Thoracic aorta (tissue), 2 donors: ENCODE measurements around the gene RNU5B-1. TPM values are rescaled to one million over a fixed set of nuclear protein-coding genes. Genes with fewer than 3 reads are reported as not detected.

Experiments
- ATAC-seq: fragments of 150-250 bp; one replicate; pipeline ENCODE4 v1.8.0; 2017; ENCODE audit warnings: low read depth; ENCODE audit not compliant: insufficient number of reproducible peaks, low FRiP score
- DNase-seq: peaks from one replicate; pipeline ENCODE4 v3.0.0-alpha.2; 2020; ENCODE audit warnings: low spot score
- H3K27ac ChIP-seq, 2 donors: fragments of 200-600 bp; sonication (generic); 1 replicate in 1 of 2; 2 replicates in 1 of 2; pipeline ENCODE4 v1.5.1; 2016; ENCODE audit warnings: mild to moderate bottlenecking in 2 of 2, moderate library complexity in 2 of 2
- H3K27me3 ChIP-seq: fragments of 200-600 bp; sonication (generic); replicated peaks from 2 replicates; pipeline ENCODE4 v1.6.0; 2016; ENCODE audit warnings: mild to moderate bottlenecking; ENCODE audit not compliant: insufficient read depth
- H3K36me3 ChIP-seq: fragments of 200-600 bp; sonication (generic); one replicate; pipeline ENCODE4 v1.5.1; 2016
- H3K4me1 ChIP-seq, 2 donors: fragments of 200-600 bp; sonication (generic); 1 replicate in 1 of 2; 2 replicates in 1 of 2; pipeline versions ENCODE4 v1.5.1 to v1.6.0; 2016; ENCODE audit warnings: low read depth in 2 of 2, mild to moderate bottlenecking in 1 of 2; ENCODE audit not compliant: control insufficient read depth in 1 of 2
- H3K4me3 ChIP-seq: fragments of 200-600 bp; sonication (generic); 2 replicates; pipeline ENCODE4 v1.5.1; 2016; ENCODE audit warnings: mild to moderate bottlenecking
- H3K9me3 ChIP-seq: fragments of 200-600 bp; sonication (generic); 2 replicates; pipeline ENCODE4 v1.5.1; 2016
- total RNA-seq, 2 donors: library from RNA; depleted of rRNA; stranded (reverse); fragments of >200 nt; gene quantifications; one replicate each; pipeline versions ENCODE4 v1.1.0 to v1.2.3, GENCODE V29; 2016
- TF ChIP-seq, protein P1 (sequence below): fragments of 200-600 bp; sonication (generic); IDR thresholded peaks from one replicate; pipeline ENCODE4 v1.5.1; 2019; ENCODE audit warnings: antibody characterized with exemption

The RNU5B-1 gene
- total RNA-seq, 2 donors from 2014 or later = not detected

DNA sequence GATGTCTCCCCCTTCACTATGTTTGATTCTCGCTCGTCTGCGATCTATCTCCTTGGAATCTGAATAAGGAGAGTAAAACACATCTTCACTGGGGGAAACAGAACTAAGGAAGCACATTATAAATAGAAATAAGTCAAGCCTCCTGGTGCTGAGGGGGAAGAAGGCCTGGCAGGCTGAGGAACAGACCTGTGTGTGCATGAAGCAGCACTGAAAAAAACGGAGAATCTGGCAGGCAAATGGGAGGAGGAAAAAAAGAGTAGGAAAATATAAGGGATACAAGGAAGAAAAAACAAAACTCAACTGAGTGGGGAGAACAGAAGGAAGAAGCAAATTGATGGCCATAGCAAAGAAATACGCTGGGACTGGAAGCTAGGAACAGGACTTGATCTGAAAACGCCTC is 43.5 kb upstream of the RNU5B-1 start:
- TF ChIP-seq, protein P1, sequence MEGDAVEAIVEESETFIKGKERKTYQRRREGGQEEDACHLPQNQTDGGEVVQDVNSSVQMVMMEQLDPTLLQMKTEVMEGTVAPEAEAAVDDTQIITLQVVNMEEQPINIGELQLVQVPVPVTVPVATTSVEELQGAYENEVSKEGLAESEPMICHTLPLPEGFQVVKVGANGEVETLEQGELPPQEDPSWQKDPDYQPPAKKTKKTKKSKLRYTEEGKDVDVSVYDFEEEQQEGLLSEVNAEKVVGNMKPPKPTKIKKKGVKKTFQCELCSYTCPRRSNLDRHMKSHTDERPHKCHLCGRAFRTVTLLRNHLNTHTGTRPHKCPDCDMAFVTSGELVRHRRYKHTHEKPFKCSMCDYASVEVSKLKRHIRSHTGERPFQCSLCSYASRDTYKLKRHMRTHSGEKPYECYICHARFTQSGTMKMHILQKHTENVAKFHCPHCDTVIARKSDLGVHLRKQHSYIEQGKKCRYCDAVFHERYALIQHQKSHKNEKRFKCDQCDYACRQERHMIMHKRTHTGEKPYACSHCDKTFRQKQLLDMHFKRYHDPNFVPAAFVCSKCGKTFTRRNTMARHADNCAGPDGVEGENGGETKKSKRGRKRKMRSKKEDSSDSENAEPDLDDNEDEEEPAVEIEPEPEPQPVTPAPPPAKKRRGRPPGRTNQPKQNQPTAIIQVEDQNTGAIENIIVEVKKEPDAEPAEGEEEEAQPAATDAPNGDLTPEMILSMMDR = no peak
- no peak overlapping the region for H3K27ac ChIP-seq
- no peaks in the 10 kb centered on the region for H3K4me1 ChIP-seq
- no peak overlapping the region for H3K4me3 ChIP-seq
- H3K9me3 ChIP-seq = no peaks in the 10 kb centered on the region
- ATAC-seq (no peak), DNase-seq (no peak)
- peaks cover 29% of the 10 kb centered on the region for H3K36me3 ChIP-seq
- H3K27me3 ChIP-seq = no peaks in the 10 kb centered on the region

GRCh38 chr15:65263313-65263712 is 41.2 kb upstream of the RNU5B-1 start:
- H3K27me3 ChIP-seq = no peaks in the 10 kb centered on the region
- H3K4me3 ChIP-seq = no peak overlapping the region
- H3K9me3 ChIP-seq = no peaks in the 10 kb centered on the region
- ATAC-seq (no peak), DNase-seq (no peak)
- TF ChIP-seq, protein P1 = no peak
- H3K27ac ChIP-seq = no peak overlapping the region
- H3K36me3 ChIP-seq = peaks cover 29% of the 10 kb centered on the region
- H3K4me1 ChIP-seq = no peaks in the 10 kb centered on the region

DNA sequence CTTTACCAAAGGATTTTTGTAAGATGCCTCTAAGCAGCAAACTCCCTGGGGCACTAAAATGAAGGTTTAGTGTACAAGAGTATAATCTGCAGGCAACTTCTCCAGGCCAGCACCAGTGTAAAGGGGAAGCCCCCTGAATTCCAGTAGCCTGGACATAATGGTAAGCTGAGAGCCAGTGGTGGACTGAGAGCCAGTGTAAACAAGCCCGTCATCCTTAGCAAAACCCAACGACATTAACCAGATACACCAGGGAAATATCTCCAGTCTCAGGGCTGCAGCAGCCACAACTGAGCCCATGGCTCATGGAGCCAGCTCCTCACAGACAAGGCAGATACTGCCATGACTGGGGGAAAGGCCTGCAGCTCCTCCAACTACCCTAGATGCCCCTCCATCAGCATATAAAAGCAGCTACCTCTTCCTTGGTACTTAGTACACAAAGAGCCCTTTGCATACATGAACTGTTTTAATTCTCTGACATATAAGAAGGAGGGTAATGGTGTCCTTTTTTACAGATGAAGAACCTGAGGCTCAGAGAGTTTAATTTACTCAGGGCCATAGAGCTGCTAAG is 39.5 kb upstream of the RNU5B-1 start:
- Histone ChIP-seq H3K27ac (no peak overlapping the region), H3K27me3 (no peaks in the 10 kb centered on the region), H3K4me3 (no peak overlapping the region), H3K9me3 (no peaks in the 10 kb centered on the region), H3K36me3 (peaks cover 16% of the 10 kb centered on the region), H3K4me1 (no peaks in the 10 kb centered on the region)
- ATAC-seq (no peak), DNase-seq (no peak)
- TF ChIP-seq, protein P1 = no peak

GRCh38 chr15:65266469-65266868 is 38.0 kb upstream of the RNU5B-1 start:
- H3K9me3 ChIP-seq = no peaks in the 10 kb centered on the region
- H3K36me3 ChIP-seq = peaks cover 5% of the 10 kb centered on the region
- ATAC-seq (no peak), DNase-seq (no peak)
- H3K4me1 ChIP-seq = no peaks in the 10 kb centered on the region
- H3K27ac ChIP-seq = no peak overlapping the region
- no peak overlapping the region for H3K4me3 ChIP-seq
- H3K27me3 ChIP-seq = no peaks in the 10 kb centered on the region
- TF ChIP-seq, protein P1 = no peak

DNA sequence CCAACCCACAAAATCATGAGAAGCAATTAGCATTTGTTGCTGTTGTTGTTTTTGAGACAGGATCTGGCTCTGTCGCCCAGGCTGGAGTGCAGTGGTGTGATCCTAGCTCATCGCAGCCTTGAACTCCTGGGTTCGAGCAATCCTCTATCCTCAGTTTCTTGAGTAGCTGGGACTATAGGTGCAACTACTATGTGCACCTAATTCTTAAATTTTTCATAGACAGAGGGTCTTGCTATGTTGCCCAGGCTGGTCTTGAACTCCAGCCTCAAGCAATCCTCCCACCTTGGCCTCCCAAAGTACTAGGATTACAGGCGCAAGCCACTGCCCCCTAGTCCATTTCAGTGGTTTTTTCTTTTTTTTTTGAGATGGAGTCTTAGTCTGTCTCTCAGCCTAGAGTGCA is 36.1 kb upstream of the RNU5B-1 start:
- no peaks in the 10 kb centered on the region for H3K27me3 ChIP-seq
- no peak for DNase-seq
- ATAC-seq = no peak
- TF ChIP-seq, protein P1 = no peak
- H3K36me3 ChIP-seq = no peaks in the 10 kb centered on the region
- H3K4me3 ChIP-seq = no peak overlapping the region
- H3K9me3 ChIP-seq = no peaks in the 10 kb centered on the region
- no peak overlapping the region for H3K27ac ChIP-seq
- no peaks in the 10 kb centered on the region for H3K4me1 ChIP-seq
